Cardiac fibroblast (primary cell): ENCODE measurements around the gene RNF121.

Experiments used
- DNase-seq, 2 donors: peaks; one replicate each; pipeline versions ENCODE4 v3.0.0 to v3.0.0-alpha.2; 2010; ENCODE audit warnings: low read depth in 2 of 2
- H3K4me3 ChIP-seq, 2 donors: replicated peaks in 1 of 2; 1 replicate in 1 of 2; 2 replicates in 1 of 2; pipeline ENCODE4 v1.5.1; 2011; ENCODE audit warnings: low read depth in 2 of 2, low read length in 2 of 2, mild to moderate bottlenecking in 2 of 2, moderate library complexity in 1 of 2
- CTCF ChIP-seq: IDR thresholded peaks from one replicate; pipeline ENCODE4 v1.5.1; 2011; ENCODE audit warnings: low read depth, mild to moderate bottlenecking, low read length, inconsistent platforms

RNF121 gene

GRCh38 chr11:72006309-72007088 is 77.7 kb downstream of the RNF121 start:
- no peak for DNase-seq
- H3K4me3 ChIP-seq = no peak overlapping the region
- TF ChIP-seq CTCF = no peak

- no peak for TF ChIP-seq CTCF
- H3K4me3 ChIP-seq = no peak overlapping the region
- no peak for DNase-seq
Observed at GRCh38 chr11:72007089-72007476, 78.2 kb downstream of the RNF121 start.

GRCh38 chr11:72007587-72007986 is 78.7 kb downstream of the RNF121 start:
- no peak overlapping the region for H3K4me3 ChIP-seq
- no peak for TF ChIP-seq CTCF
- no peak for DNase-seq

- no peak overlapping the region for H3K4me3 ChIP-seq
- DNase-seq = no peak
- no peak for TF ChIP-seq CTCF
Observed at GRCh38 chr11:72008728-72009127, 79.9 kb downstream of the RNF121 start.

GRCh38 chr11:72009156-72009555 is 80.3 kb downstream of the RNF121 start:
- no peak for DNase-seq
- no peak for TF ChIP-seq CTCF
- no peak overlapping the region for H3K4me3 ChIP-seq

- TF ChIP-seq CTCF = no peak
- DNase-seq = no peak
- H3K4me3 ChIP-seq = no peak overlapping the region
Observed at GRCh38 chr11:72010529-72011233, 81.8 kb downstream of the RNF121 start.
